ENCODE results near the gene GRID1.

- TF ChIP-seq CTCF (IDR thresholded peaks at IDR 0.05; ENCODE audit: low read length) (no peak), EZH2 (IDR thresholded peaks at IDR 0.05; ENCODE audit: borderline replicate concordance, low read length) (no peak)
Measured at GRCh38 chr10:85888559-85888958, 478.0 kb downstream of the GRID1 start.
